Body of pancreas (tissue), 4 donors: ENCODE results near the gene DCUN1D5. TPM values are rescaled to one million over a fixed set of nuclear protein-coding genes. Genes with fewer than 3 reads are reported as not detected.

Experiments used
- ATAC-seq: fragments of 150-250 bp; one replicate; pipeline ENCODE4 v1.9.1; 2016
- DNase-seq, 4 donors: peaks; one replicate each; pipeline ENCODE4 v3.0.0-alpha.2; 2019
- H3K27ac ChIP-seq, 4 donors: fragments of 200-600 bp; sonication (generic); 1 replicate in 3 of 4; 2 replicates in 1 of 4; pipeline versions ENCODE4 v1.5.1 to v1.6.1; 2016 to 2019; ENCODE audit warnings: mild to moderate bottlenecking in 1 of 4, mixed read lengths in 1 of 4, moderate library complexity in 1 of 4
- H3K27me3 ChIP-seq, 2 donors: fragments of 200-600 bp; sonication (generic); one replicate each; pipeline ENCODE4 v1.6.0; 2016; ENCODE audit warnings: mild to moderate bottlenecking in 1 of 2
- H3K36me3 ChIP-seq, 2 donors: fragments of 200-600 bp; sonication (generic); replicated peaks in 1 of 2; 2 replicates each; pipeline ENCODE4 v1.5.1; 2016; ENCODE audit warnings: low read depth in 2 of 2; ENCODE audit not compliant: insufficient read depth in 1 of 2
- H3K4me1 ChIP-seq: fragments of 200-600 bp; sonication (generic); one replicate; pipeline ENCODE4 v1.6.0; 2016
- H3K4me3 ChIP-seq, 2 donors: fragments of 200-600 bp; sonication (generic); 1 replicate in 1 of 2; 2 replicates in 1 of 2; pipeline ENCODE4 v1.5.1; 2016 to 2019
- H3K9me3 ChIP-seq, 3 donors: fragments of 200-600 bp; sonication (generic); 1 replicate in 2 of 3; 2 replicates in 1 of 3; pipeline ENCODE4 v1.5.1; 2016
- CTCF ChIP-seq, 7 experiments: fragments of 450-650 bp in 4 of 7; fragments of 200-600 bp in 3 of 7; sonication (generic) in 3 of 7; IDR thresholded peaks; one replicate each; pipeline ENCODE4 v1.5.1; 2016 to 2019; ENCODE audit warnings: antibody characterized with exemption in 7 of 7
- POLR2A ChIP-seq, 3 donors: fragments of 450-650 bp; IDR thresholded peaks; one replicate each; pipeline ENCODE4 v1.6.1; 2016; ENCODE audit warnings: antibody characterized with exemption in 3 of 3, mild to moderate bottlenecking in 2 of 3
- WGBS, 2 donors: methylation state at CpG; one replicate each; pipeline ENCODE4 v1.1.5; 2017; 5-methylcytosine and 5-hydroxymethylcytosine counted together
- intact Hi-C: fragments of 100-400 bp; cut with DNase I; formaldehyde crosslinking; loops from one replicate; pipeline ENCODE4 v1.15.1; 2023
- total RNA-seq, 2 donors: library from RNA; depleted of rRNA; stranded (reverse); fragments of >200 nt; gene quantifications; one replicate each; pipeline ENCODE4 v1.1.0, GENCODE V29; 2016

Gene DCUN1D5
- total RNA-seq, result 10 to 100 TPM; 16.6 to 70.5 TPM

- peaks cover 24% of the 10 kb centered on the region for H3K4me1 ChIP-seq
- peak within 1 kb of the TSS; percentile 69 to 88 (median 83) for H3K27ac ChIP-seq
- WGBS, 2 donors, result 1% methylated on average over 33 to 54 of the region's 54 CpGs
- TF ChIP-seq POLR2A (IDR thresholded peaks at IDR 0.05) (peak; percentile 57 to 86 (median 85)), CTCF (IDR thresholded peaks at IDR 0.05) (no peak)
- ATAC-seq (peak; percentile 100), DNase-seq (peak; percentile 97 to 98 (median 98))
- intact Hi-C loops, result no loop called here
- H3K4me3 ChIP-seq, result peak within 1 kb of the TSS; percentile 73 to 96
- no peaks in the 10 kb centered on the region for H3K9me3 ChIP-seq
- no peaks in the 10 kb centered on the region for H3K27me3 ChIP-seq
- no peaks in the 10 kb centered on the region for H3K36me3 ChIP-seq
Observed at GRCh38 chr11:103091801-103092524, at the start of gene DCUN1D5. Gene DCUN1D5 (minus strand): TSS chr11:103092160. CDS start chr11:103091872, 288 bp downstream.

GRCh38 chr11:103125462-103125861 lies 33.5 kb upstream of the DCUN1D5 start:
- DNase-seq (no peak), ATAC-seq (no peak)
- no peak overlapping the region for H3K4me3 ChIP-seq
- H3K4me1 ChIP-seq, result no peaks in the 10 kb centered on the region
- TF ChIP-seq POLR2A (IDR thresholded peaks at IDR 0.05) (no peak), CTCF (IDR thresholded peaks at IDR 0.05) (no peak)
- H3K9me3 ChIP-seq, result no peaks in the 10 kb centered on the region
- H3K36me3 ChIP-seq, result no peaks in the 10 kb centered on the region
- no peak overlapping the region for H3K27ac ChIP-seq
- intact Hi-C loops, result no loop called here
- no peaks in the 10 kb centered on the region for H3K27me3 ChIP-seq

- ATAC-seq, result no peak
- DNase-seq, result no peak
- Histone ChIP-seq H3K4me3 (no peak overlapping the region), H3K36me3 (no peaks in the 10 kb centered on the region), H3K27ac (no peak overlapping the region), H3K27me3 (no peaks in the 10 kb centered on the region), H3K4me1 (peaks cover 5% of the 10 kb centered on the region), H3K9me3 (no peaks in the 10 kb centered on the region)
- WGBS, 2 donors, result 94 to 95% methylated on average over 4 of the region's 4 CpGs
- intact Hi-C loops, result no loop called here
- TF ChIP-seq POLR2A (IDR thresholded peaks at IDR 0.05) (no peak), CTCF (IDR thresholded peaks at IDR 0.05) (no peak)
Observed at GRCh38 chr11:103114836-103115235, 22.9 kb upstream of the DCUN1D5 start.

- Histone ChIP-seq H3K4me3 (no peak overlapping the region), H3K36me3 (no peaks in the 10 kb centered on the region), H3K27ac (no peak overlapping the region), H3K9me3 (no peaks in the 10 kb centered on the region), H3K27me3 (no peaks in the 10 kb centered on the region), H3K4me1 (peaks cover 11% of the 10 kb centered on the region)
- intact Hi-C loops, result no loop called here
- DNase-seq, result no peak
- ATAC-seq, result no peak
- TF ChIP-seq POLR2A (IDR thresholded peaks at IDR 0.05), result no peak
- no peak for TF ChIP-seq CTCF (IDR thresholded peaks at IDR 0.05)
- WGBS, 2 donors, result 82 to 93% methylated on average over 1 of the region's 1 CpG
Observed at GRCh38 chr11:103112364-103112763, 20.4 kb upstream of the DCUN1D5 start.

GRCh38 chr11:103111400-103111799 lies 19.4 kb upstream of the DCUN1D5 start:
- Histone ChIP-seq H3K9me3 (no peaks in the 10 kb centered on the region), H3K36me3 (no peaks in the 10 kb centered on the region), H3K4me3 (no peak overlapping the region), H3K4me1 (peaks cover 11% of the 10 kb centered on the region), H3K27me3 (no peaks in the 10 kb centered on the region), H3K27ac (no peak overlapping the region)
- 89 to 92% methylated on average over 5 of the region's 5 CpGs for WGBS, 2 donors
- TF ChIP-seq POLR2A (IDR thresholded peaks at IDR 0.05) (no peak), CTCF (IDR thresholded peaks at IDR 0.05) (no peak)
- intact Hi-C loops, result no loop called here
- DNase-seq (no peak), ATAC-seq (no peak)
